ENCODE data around the gene ACBD6. TPM values are rescaled to one million over a fixed set of nuclear protein-coding genes. Genes with fewer than 3 reads are reported as not detected.

The ACBD6 gene
- total RNA-seq, 4 donors from 2014 or later: 31.3 to 43.1 (median 36.9) TPM

DNA sequence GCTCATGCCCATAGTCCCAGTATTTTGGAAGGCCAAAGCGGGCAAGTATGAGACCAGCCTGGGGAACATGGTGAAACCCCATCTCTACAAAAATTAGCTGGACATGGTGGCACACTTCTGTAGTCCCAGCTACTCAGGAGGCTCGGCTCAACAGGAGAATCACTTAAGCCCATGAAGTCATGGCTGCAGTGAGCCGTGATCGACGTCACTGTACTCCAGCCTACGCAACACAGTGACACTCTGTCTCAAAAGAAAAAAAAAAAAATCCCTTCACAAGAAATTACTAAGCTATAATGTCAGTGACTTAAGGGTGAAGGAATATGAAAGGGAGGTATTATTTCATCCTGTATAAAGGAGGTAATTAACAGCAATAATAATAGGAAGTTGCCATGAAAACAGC is 99.8 kb downstream of the ACBD6 start:
- no peak for DNase-seq (ENCODE audit: low spot score in 2 of 2)
- 80 to 90% methylated on average over 6 of the region's 6 CpGs for WGBS, 2 donors
- no peak overlapping the region for H3K4me3 ChIP-seq (ENCODE audit: low read depth, poor library complexity, severe bottlenecking)
- no peak for TF ChIP-seq POLR2A (IDR thresholded peaks at IDR 0.05)
- TF ChIP-seq, protein P1, sequence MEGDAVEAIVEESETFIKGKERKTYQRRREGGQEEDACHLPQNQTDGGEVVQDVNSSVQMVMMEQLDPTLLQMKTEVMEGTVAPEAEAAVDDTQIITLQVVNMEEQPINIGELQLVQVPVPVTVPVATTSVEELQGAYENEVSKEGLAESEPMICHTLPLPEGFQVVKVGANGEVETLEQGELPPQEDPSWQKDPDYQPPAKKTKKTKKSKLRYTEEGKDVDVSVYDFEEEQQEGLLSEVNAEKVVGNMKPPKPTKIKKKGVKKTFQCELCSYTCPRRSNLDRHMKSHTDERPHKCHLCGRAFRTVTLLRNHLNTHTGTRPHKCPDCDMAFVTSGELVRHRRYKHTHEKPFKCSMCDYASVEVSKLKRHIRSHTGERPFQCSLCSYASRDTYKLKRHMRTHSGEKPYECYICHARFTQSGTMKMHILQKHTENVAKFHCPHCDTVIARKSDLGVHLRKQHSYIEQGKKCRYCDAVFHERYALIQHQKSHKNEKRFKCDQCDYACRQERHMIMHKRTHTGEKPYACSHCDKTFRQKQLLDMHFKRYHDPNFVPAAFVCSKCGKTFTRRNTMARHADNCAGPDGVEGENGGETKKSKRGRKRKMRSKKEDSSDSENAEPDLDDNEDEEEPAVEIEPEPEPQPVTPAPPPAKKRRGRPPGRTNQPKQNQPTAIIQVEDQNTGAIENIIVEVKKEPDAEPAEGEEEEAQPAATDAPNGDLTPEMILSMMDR (IDR thresholded peaks at IDR 0.05): no peak
- intact Hi-C loops (cut with DNase I; ENCODE audit: low total_unique reads): no loop called here

DNA sequence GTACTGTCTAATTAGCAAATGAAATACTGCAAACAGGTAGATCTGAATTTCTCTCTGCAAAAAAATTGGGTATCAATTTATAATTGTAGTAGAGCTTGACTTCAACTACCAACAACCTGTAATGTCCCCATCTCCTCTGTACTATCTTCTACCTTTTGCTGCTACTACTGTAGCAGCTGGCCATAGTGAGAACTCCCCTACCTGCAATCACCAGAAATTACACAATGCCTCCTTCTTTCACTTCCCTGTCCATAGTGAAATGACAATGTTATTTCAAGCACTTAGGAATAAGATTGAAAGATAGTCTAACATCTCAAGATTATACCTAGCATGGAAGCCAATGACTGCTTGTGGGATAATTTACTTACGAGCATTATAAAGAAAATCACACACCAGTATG is 100.4 kb downstream of the ACBD6 start:
- 95 to 100% methylated on average over 1 of the region's 1 CpG for WGBS, 2 donors
- intact Hi-C loops (cut with DNase I; ENCODE audit: low total_unique reads): no loop called here
- no peak for TF ChIP-seq POLR2A (IDR thresholded peaks at IDR 0.05)
- TF ChIP-seq, protein P1 (IDR thresholded peaks at IDR 0.05): no peak
- DNase-seq (ENCODE audit: low spot score in 2 of 2): no peak
- no peak overlapping the region for H3K4me3 ChIP-seq (ENCODE audit: low read depth, poor library complexity, severe bottlenecking)

DNA sequence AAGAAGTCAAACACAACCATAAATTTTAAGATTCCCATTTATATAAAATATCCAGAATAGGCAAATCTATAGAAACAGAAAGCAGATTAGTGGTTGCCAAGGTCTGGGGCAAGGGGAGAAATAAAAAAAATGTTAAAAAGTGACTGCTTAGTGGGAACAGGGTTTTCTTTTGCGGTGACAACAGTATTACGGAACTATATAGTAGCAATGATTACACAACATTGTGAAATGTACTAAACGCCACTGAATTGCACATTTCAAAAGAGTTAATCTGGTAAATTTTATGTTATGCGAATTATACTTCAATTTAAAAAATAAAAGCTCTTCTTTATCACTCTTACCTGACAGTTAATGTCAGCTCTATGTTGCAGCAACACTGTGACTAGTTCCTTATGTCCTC is 105.2 kb downstream of the ACBD6 start:
- intact Hi-C loops (cut with DNase I; ENCODE audit: low total_unique reads): no loop called here
- TF ChIP-seq POLR2A (IDR thresholded peaks at IDR 0.05): no peak
- TF ChIP-seq, protein P1 (IDR thresholded peaks at IDR 0.05): no peak
- no peak for DNase-seq (ENCODE audit: low spot score in 2 of 2)
- 68 to 87% methylated on average over 4 of the region's 4 CpGs for WGBS, 2 donors
- no peak overlapping the region for H3K4me3 ChIP-seq (ENCODE audit: low read depth, poor library complexity, severe bottlenecking)

DNA sequence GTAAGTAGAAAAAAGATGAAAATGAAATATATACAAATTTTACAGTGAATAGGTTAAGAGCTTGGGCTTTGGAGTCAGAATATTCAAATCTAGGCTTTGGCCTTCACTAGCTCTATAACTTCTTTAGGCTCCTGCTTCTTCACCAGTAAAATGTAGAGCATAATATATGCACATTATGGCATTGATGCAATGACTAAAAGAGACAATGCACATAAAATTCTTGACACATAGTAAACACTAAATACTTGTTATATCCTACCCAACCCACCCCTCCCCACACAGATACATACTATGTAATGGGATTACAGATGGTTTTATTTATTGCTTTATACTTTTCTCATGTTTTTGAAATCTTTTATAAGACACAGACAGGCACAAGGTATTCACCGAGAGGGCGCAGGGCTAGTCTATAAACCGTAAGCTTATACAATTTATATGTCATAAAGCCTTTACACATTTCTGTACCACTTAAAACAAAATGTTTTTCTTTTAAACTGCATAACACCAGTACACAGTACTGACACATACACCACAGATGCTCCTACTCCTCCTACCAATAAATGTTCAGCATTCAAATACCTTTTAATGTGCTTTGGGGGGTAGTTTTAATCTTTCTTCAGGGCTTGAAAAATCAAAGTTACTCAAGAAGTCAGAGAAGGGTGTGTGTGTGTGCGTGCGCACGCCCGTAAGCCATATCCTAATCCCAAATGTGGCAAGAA is 109.8 kb downstream of the ACBD6 start:
- intact Hi-C loops (cut with DNase I; ENCODE audit: low total_unique reads): no loop called here
- DNase-seq (ENCODE audit: low spot score in 2 of 2): no peak
- 91 to 94% methylated on average over 7 of the region's 7 CpGs for WGBS, 2 donors
- TF ChIP-seq, protein P1 (IDR thresholded peaks at IDR 0.05): no peak
- no peak overlapping the region for H3K4me3 ChIP-seq (ENCODE audit: low read depth, poor library complexity, severe bottlenecking)

DNA sequence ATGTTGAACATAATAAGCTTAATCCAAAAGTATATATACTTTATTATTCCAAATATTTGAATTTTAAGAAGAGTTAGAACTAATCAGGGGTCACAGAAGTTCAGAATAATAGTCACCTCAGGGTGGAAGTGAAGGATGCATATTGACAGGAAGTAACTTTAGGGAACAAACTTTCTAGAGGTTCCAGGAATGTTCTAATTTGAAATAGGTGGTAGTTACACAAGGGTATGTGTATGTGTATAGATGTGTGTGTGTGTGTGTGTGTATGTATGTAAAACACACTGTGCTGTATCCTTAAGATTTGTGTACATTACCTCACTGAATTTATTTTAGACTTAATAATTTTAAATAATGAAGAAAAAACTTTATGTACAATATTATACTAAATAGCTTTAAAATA is 110.4 kb downstream of the ACBD6 start:
- TF ChIP-seq, protein P1 (IDR thresholded peaks at IDR 0.05): no peak
- TF ChIP-seq POLR2A (IDR thresholded peaks at IDR 0.05): no peak
- DNase-seq (ENCODE audit: low spot score in 2 of 2): no peak
- no peak overlapping the region for H3K4me3 ChIP-seq (ENCODE audit: low read depth, poor library complexity, severe bottlenecking)
- intact Hi-C loops (cut with DNase I; ENCODE audit: low total_unique reads): no loop called here

DNA sequence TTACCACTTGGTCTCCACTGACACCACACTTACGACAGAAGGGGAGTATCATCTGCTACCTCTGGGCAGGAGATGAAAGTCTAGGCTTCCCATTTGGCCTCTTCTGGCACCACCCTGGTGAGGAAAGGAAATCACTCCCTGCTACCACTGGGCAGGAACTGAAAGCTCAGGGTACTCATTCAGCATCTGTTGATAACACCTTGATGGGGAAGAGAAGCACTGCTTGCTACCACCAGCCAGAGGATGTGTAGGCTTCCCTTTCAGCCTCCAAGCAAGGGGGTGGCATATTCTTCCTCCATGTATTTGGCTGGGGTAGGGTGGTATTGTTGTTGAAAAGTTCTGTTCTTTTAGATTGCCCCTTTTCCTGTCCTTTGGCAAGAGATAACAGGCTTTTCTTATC is 115.0 kb downstream of the ACBD6 start:
- intact Hi-C loops (cut with DNase I; ENCODE audit: low total_unique reads): no loop called here
- WGBS, 2 donors: 97 to 100% methylated on average over 1 of the region's 1 CpG

More for the DNA sequence above, 115.0 kb downstream of the ACBD6 start:
- no peak for DNase-seq (ENCODE audit: low spot score in 2 of 2)
- H3K4me3 ChIP-seq (ENCODE audit: low read depth, poor library complexity, severe bottlenecking): no peak overlapping the region
- no peak for TF ChIP-seq POLR2A (IDR thresholded peaks at IDR 0.05)
- TF ChIP-seq, protein P1 (IDR thresholded peaks at IDR 0.05): no peak

Data from lower leg skin (tissue), 4 donors.